Mesendoderm (in vitro differentiated cells): ENCODE data around the gene GCH1.

Experiments used
- DNase-seq: peaks from one replicate; pipeline ENCODE4 v3.0.0; 2013
- H2AK5ac ChIP-seq: 2 replicates; pipeline ENCODE4 v1.6.1; 2013; ENCODE audit warnings: low read length, inconsistent platforms
- H2BK120ac ChIP-seq: 2 replicates; pipeline ENCODE4 v1.6.1; 2013; ENCODE audit warnings: low read depth, mild to moderate bottlenecking, low read length, moderate library complexity, mixed read lengths
- H2BK15ac ChIP-seq: replicated peaks from 2 replicates; pipeline ENCODE4 v1.6.1; 2013; ENCODE audit warnings: low read depth, mild to moderate bottlenecking, moderate library complexity
- H2BK5ac ChIP-seq: 2 replicates; pipeline ENCODE4 v1.6.1; 2013; ENCODE audit warnings: low read length, inconsistent platforms
- H3K18ac ChIP-seq: 2 replicates; pipeline ENCODE4 v1.6.1; 2013; ENCODE audit warnings: mild to moderate bottlenecking, low read length, mixed read lengths
- H3K23ac ChIP-seq: one replicate; pipeline ENCODE4 v1.6.1; 2013; ENCODE audit warnings: low read length
- H3K27ac ChIP-seq: 2 replicates; pipeline ENCODE4 v1.5.1; 2013; ENCODE audit warnings: low read depth, mild to moderate bottlenecking, inconsistent platforms, low read length, moderate library complexity
- H3K27me3 ChIP-seq: 2 replicates; pipeline ENCODE4 v1.6.1; 2013; ENCODE audit warnings: low read length, control low read depth, mild to moderate bottlenecking, inconsistent platforms; ENCODE audit not compliant: insufficient read depth, poor library complexity
- H3K36me3 ChIP-seq: 2 replicates; pipeline ENCODE4 v1.6.1; 2013; ENCODE audit warnings: low read length, inconsistent platforms; ENCODE audit not compliant: control insufficient read depth, insufficient read depth
- H3K4ac ChIP-seq: one replicate; pipeline ENCODE4 v1.6.1; 2013; ENCODE audit warnings: low read depth, mild to moderate bottlenecking, low read length, moderate library complexity
- H3K4me1 ChIP-seq: 2 replicates; pipeline ENCODE4 v1.6.1; 2013; ENCODE audit warnings: low read depth, low read length, inconsistent platforms; ENCODE audit not compliant: control insufficient read depth
- H3K4me2 ChIP-seq: 2 replicates; pipeline ENCODE4 v1.6.1; 2013; ENCODE audit warnings: low read length
- H3K4me3 ChIP-seq: 2 replicates; pipeline ENCODE4 v1.5.1; 2013; ENCODE audit warnings: mild to moderate bottlenecking, low read length
- H3K56ac ChIP-seq: one replicate; pipeline ENCODE4 v1.6.1; 2013; ENCODE audit warnings: low read length
- H3K79me1 ChIP-seq: 2 replicates; pipeline ENCODE4 v1.6.1; 2013; ENCODE audit warnings: low read length, inconsistent platforms
- H3K79me2 ChIP-seq: 2 replicates; pipeline ENCODE4 v1.6.1; 2013; ENCODE audit warnings: mild to moderate bottlenecking, low read length; ENCODE audit not compliant: control insufficient read depth, insufficient read depth
- H3K9ac ChIP-seq: 2 replicates; pipeline ENCODE4 v1.6.1; 2013; ENCODE audit warnings: low read length, inconsistent platforms
- H4K5ac ChIP-seq: one replicate; pipeline ENCODE4 v1.6.1; 2013; ENCODE audit warnings: low read length
- H4K8ac ChIP-seq: one replicate; pipeline ENCODE4 v1.6.1; 2013; ENCODE audit warnings: low read depth, mild to moderate bottlenecking, control low read depth, low read length, moderate library complexity
- WGBS: extraction: QIAGEN DNeasy Blood & Tissue Kit; methylation state at CpG from one replicate; pipeline ENCODE4 v1.1.7; 2013; ENCODE audit warnings: low lambda C conversion rate, missing lambda C conversion rate; ENCODE audit not compliant: insufficient coverage; ENCODE audit errors: extremely low coverage; 5-methylcytosine and 5-hydroxymethylcytosine counted together

Gene GCH1

DNA sequence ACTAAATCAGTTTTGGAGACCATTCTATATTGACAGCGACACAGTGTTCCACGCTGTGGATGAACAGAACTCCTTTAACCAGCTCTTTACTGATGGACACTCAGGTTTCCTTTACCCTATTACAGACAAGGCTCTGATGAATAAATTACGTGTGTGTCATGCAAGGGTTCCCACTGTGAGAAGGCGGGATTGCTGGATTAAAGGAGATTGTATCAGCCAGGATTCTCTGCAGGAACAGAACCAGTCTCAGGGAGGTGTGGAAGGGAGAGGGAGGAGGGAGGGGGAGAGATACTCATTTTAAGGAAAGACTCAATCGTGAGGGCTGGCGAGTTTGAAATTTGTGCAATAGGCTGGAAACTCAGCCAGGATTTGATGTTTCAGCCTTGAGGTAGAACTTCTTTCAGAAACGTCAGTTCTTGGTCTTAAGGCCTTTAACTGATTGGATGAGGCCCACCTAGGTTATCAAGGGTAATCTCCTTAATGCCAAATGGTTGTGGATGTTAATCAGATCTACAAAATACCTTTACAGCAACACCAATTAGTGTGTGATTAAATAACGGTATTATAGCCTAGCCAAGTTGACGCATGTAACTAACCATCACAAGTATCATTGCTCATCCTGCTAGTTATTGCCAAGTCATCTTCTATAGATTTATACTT, 104.0 kb downstream of the GCH1 start:
- no peak overlapping the region for H3K18ac ChIP-seq
- no peak overlapping the region for H3K23ac ChIP-seq
- H2BK120ac ChIP-seq: no peak overlapping the region
- no peak overlapping the region for H3K9ac ChIP-seq
- H2BK15ac ChIP-seq: no peak overlapping the region
- H3K27me3 ChIP-seq: no peaks in the 10 kb centered on the region
- H3K27ac ChIP-seq: no peak overlapping the region
- H3K56ac ChIP-seq: no peak overlapping the region
- H2BK5ac ChIP-seq: no peak overlapping the region
- H3K4me1 ChIP-seq: peaks cover 3% of the 10 kb centered on the region
- no peaks in the 10 kb centered on the region for H3K79me2 ChIP-seq
- H3K4me2 ChIP-seq: no peak overlapping the region
- H3K4me3 ChIP-seq: no peak overlapping the region
- no peak overlapping the region for H3K4ac ChIP-seq
- H3K36me3 ChIP-seq: no peaks in the 10 kb centered on the region
- no peaks in the 10 kb centered on the region for H3K79me1 ChIP-seq
- peak; percentile 87 for DNase-seq
- no peak overlapping the region for H4K5ac ChIP-seq
- no peak overlapping the region for H4K8ac ChIP-seq
- H2AK5ac ChIP-seq: no peak overlapping the region
- no CpG with 5 or more reads among the region's 9 CpGs for WGBS

DNA sequence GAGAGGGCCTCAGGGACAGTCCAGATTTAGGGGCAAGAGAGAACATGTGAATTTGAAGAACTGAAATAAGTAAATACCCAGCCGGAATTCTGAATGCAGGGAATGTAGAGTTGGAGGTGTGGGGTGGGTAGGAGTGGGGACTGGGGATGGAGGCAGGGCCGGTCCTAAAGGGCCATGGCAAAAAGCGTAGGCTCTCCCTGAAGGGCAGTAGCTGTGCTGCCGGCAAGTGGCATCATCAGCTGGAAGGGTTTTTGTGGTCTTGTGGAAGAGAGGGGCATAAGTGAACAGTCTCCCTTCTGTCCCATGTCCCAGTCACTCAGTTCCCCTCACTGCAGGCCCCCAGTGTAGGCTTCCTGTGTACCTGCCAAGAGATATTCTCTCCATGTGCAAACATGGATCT, 104.6 kb downstream of the GCH1 start:
- H3K23ac ChIP-seq: no peak overlapping the region
- no peak overlapping the region for H3K9ac ChIP-seq
- no peak overlapping the region for H3K4ac ChIP-seq

DNA sequence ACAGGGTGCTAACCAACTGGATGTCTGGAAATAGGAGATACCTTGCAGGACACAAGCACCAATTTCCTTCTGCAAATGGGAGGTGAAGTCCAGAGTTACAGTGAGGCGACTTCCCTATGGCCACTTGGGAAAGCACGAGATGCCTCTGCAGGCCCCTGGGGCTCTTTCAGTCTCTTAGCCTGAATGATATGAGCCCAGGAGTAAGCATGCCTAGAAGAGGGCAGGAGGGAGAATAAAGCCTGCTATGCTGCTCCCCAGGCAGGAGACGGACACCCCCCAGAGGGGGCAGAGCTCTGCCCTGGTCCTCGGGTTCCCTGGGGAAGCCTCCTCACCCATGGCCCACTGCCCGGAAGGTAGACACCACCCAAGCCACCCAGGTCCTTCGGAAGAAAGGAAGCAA, 105.1 kb downstream of the GCH1 start:
- Histone ChIP-seq H3K23ac (no peak overlapping the region), H2BK15ac (no peak overlapping the region), H3K4me3 (no peak overlapping the region)

More for the DNA sequence above, 104.6 kb downstream of the GCH1 start:
- Histone ChIP-seq H2BK120ac (no peak overlapping the region), H3K36me3 (no peaks in the 10 kb centered on the region), H4K5ac (no peak overlapping the region), H3K79me1 (no peaks in the 10 kb centered on the region), H2AK5ac (no peak overlapping the region), H3K79me2 (no peaks in the 10 kb centered on the region), H2BK15ac (no peak overlapping the region), H3K27me3 (no peaks in the 10 kb centered on the region), H3K4me2 (no peak overlapping the region), H3K4me1 (peaks cover 3% of the 10 kb centered on the region), H3K18ac (no peak overlapping the region), H4K8ac (no peak overlapping the region), H3K56ac (no peak overlapping the region), H2BK5ac (no peak overlapping the region), H3K4me3 (no peak overlapping the region), H3K27ac (no peak overlapping the region)
- DNase-seq: no peak
- no CpG with 5 or more reads among the region's 4 CpGs for whole genome bisulfite sequencing

DNA sequence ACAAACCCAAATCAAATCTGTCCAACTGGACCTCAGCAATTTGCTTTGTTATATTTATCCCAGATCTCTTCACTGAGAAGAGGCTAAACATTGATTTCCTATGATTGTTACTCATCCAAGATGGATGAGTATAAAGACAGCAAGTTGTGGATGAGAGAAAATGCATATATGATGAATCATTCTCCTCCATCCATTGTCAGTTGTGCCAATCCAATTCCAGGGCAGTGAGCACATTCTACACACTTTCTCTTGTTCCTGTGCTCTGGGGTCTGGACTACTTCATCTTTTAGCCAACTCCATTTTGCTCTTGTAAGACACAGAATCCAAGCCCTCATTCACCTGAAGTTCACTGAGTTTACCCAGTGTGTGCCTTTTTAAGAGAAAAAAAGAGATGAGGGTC, 105.7 kb downstream of the GCH1 start:
- Histone ChIP-seq H3K4me3 (no peak overlapping the region), H3K56ac (no peak overlapping the region), H3K4me1 (peaks cover 3% of the 10 kb centered on the region), H3K27me3 (no peaks in the 10 kb centered on the region), H3K36me3 (no peaks in the 10 kb centered on the region), H4K8ac (no peak overlapping the region), H2BK5ac (no peak overlapping the region), H3K27ac (no peak overlapping the region), H3K79me1 (no peaks in the 10 kb centered on the region), H3K79me2 (no peaks in the 10 kb centered on the region), H3K9ac (no peak overlapping the region), H2BK120ac (no peak overlapping the region), H3K4me2 (no peak overlapping the region), H2BK15ac (no peak overlapping the region), H3K18ac (no peak overlapping the region), H2AK5ac (no peak overlapping the region), H4K5ac (no peak overlapping the region), H3K4ac (no peak overlapping the region), H3K23ac (no peak overlapping the region)
- DNase-seq: no peak

More for the DNA sequence above, 105.1 kb downstream of the GCH1 start:
- no peak for DNase-seq
- Histone ChIP-seq H3K18ac (no peak overlapping the region), H4K8ac (no peak overlapping the region), H2BK5ac (no peak overlapping the region), H3K9ac (no peak overlapping the region), H3K4me1 (peaks cover 3% of the 10 kb centered on the region), H3K56ac (no peak overlapping the region), H3K36me3 (no peaks in the 10 kb centered on the region), H4K5ac (no peak overlapping the region), H3K27ac (no peak overlapping the region), H3K79me1 (no peaks in the 10 kb centered on the region), H3K4me2 (no peak overlapping the region), H2AK5ac (no peak overlapping the region), H3K79me2 (no peaks in the 10 kb centered on the region), H2BK120ac (no peak overlapping the region), H3K4ac (no peak overlapping the region), H3K27me3 (no peaks in the 10 kb centered on the region)
- no CpG with 5 or more reads among the region's 6 CpGs for WGBS

DNA sequence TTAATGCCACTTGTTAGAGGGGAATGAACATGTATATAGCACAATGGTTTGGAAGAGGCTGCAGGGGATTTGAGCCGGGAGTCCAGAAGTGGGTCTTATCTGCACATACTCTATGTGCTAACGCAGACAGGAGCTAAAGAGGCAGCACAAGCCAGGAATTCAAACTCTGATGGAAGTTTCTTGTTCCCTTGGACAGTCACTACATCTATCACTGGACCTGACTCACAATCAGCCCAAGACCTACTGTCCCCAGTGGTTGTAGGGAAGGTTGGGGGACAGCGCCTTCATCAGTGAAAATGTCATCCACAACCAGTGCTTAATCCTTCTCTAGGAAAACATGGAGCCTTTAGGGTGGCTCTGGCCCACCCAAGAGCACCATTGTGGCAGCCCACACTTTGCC, 107.8 kb downstream of the GCH1 start:
- DNase-seq: no peak
- Histone ChIP-seq H3K79me2 (no peaks in the 10 kb centered on the region), H3K27me3 (no peaks in the 10 kb centered on the region)

DNA sequence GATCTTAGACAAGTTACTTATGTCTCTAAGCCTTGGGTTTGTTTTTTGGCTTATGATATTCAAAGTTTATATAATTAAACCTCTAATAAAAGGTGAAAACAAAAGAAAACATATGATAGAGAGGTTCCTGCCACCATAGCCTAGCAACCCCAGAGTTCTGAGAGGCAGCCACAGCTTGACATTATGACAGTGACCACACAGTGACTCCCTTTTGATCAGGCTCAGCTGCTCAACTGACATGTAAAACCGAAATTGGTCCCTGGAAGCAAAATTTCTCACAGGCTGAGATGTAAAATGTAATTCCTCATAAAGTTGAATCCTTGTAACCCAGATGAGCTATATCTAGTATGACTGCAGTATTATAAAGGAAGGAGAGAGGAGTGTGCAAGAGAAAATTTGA, 108.5 kb downstream of the GCH1 start:
- no peak overlapping the region for H3K4me3 ChIP-seq
- no peaks in the 10 kb centered on the region for H3K27me3 ChIP-seq
- no peak for DNase-seq
- no peak overlapping the region for H3K9ac ChIP-seq
- H2AK5ac ChIP-seq: no peak overlapping the region
- H3K79me2 ChIP-seq: no peaks in the 10 kb centered on the region
- H3K4ac ChIP-seq: no peak overlapping the region
- H3K79me1 ChIP-seq: no peaks in the 10 kb centered on the region
- H4K8ac ChIP-seq: no peak overlapping the region
- H2BK120ac ChIP-seq: no peak overlapping the region
- H3K4me1 ChIP-seq: peaks cover 3% of the 10 kb centered on the region
- H3K36me3 ChIP-seq: no peaks in the 10 kb centered on the region
- no peak overlapping the region for H3K4me2 ChIP-seq
- WGBS: no CpG with 5 or more reads among the region's 1 CpG
- no peak overlapping the region for H2BK15ac ChIP-seq
- no peak overlapping the region for H4K5ac ChIP-seq
- no peak overlapping the region for H3K56ac ChIP-seq
- H3K23ac ChIP-seq: no peak overlapping the region
- H2BK5ac ChIP-seq: no peak overlapping the region
- H3K18ac ChIP-seq: no peak overlapping the region
- H3K27ac ChIP-seq: no peak overlapping the region

More for the DNA sequence above, 107.8 kb downstream of the GCH1 start:
- H3K27ac ChIP-seq: no peak overlapping the region
- no peak overlapping the region for H2BK5ac ChIP-seq
- H3K9ac ChIP-seq: no peak overlapping the region
- no peak overlapping the region for H2BK15ac ChIP-seq
- H3K56ac ChIP-seq: no peak overlapping the region
- H3K23ac ChIP-seq: no peak overlapping the region
- H3K4ac ChIP-seq: no peak overlapping the region
- no peak overlapping the region for H3K4me2 ChIP-seq
- no peaks in the 10 kb centered on the region for H3K79me1 ChIP-seq
- peaks cover 3% of the 10 kb centered on the region for H3K4me1 ChIP-seq
- H3K36me3 ChIP-seq: no peaks in the 10 kb centered on the region
- no peak overlapping the region for H4K5ac ChIP-seq
- H2AK5ac ChIP-seq: no peak overlapping the region
- no CpG with 5 or more reads among the region's 3 CpGs for WGBS
- no peak overlapping the region for H4K8ac ChIP-seq
- no peak overlapping the region for H2BK120ac ChIP-seq
- H3K4me3 ChIP-seq: no peak overlapping the region
- H3K18ac ChIP-seq: no peak overlapping the region
